SK-N-SH treated with all-trans-retinoic acid at 6 μM for 48 hours (cell line): ENCODE measurements around the gene COG1.

Experiments used
- ARNTL ChIP-seq: fragments of 450-650 bp; formaldehyde crosslinking; IDR thresholded peaks from 2 replicates; pipeline ENCODE4 v1.5.0; 2020; ENCODE audit warnings: low read depth, mild to moderate bottlenecking, moderate library complexity, borderline replicate concordance
- CREB5 ChIP-seq: fragments of 250-450 bp; sonication (Bioruptor Pico); IDR thresholded peaks from 2 replicates; pipeline ENCODE4 v1.5.1; 2020; ENCODE audit warnings: low read depth, mild to moderate bottlenecking, moderate library complexity
- CSRNP3 ChIP-seq: fragments of 250-450 bp; sonication (Bioruptor Pico); IDR thresholded peaks from 2 replicates; pipeline ENCODE4 v1.5.1; 2021; ENCODE audit warnings: mild to moderate bottlenecking, moderate library complexity
- GLIS3 ChIP-seq: fragments of 250-450 bp; sonication (Bioruptor Pico); IDR thresholded peaks from 2 replicates; pipeline ENCODE4 v1.5.0; 2020; ENCODE audit warnings: mild to moderate bottlenecking, moderate library complexity
- TSHZ2 ChIP-seq: fragments of 250-450 bp; sonication (Bioruptor Pico); IDR thresholded peaks from 2 replicates; pipeline ENCODE4 v1.5.0; 2020; ENCODE audit warnings: mild to moderate bottlenecking, moderate library complexity
- ZC3H10 ChIP-seq: fragments of 250-450 bp; sonication (Bioruptor Pico); IDR thresholded peaks from 2 replicates; pipeline ENCODE4 v1.5.1; 2021; ENCODE audit warnings: mild to moderate bottlenecking, moderate library complexity
- ZFP3 ChIP-seq: fragments of 250-450 bp; sonication (Bioruptor Pico); IDR thresholded peaks from 2 replicates; pipeline ENCODE4 v1.5.0; 2020; ENCODE audit warnings: mild to moderate bottlenecking, moderate library complexity
- ZNF565 ChIP-seq: fragments of 450-650 bp; formaldehyde crosslinking; conservative IDR thresholded peaks from 2 replicates; pipeline ENCODE4 v1.5.0; 2020; ENCODE audit warnings: low read depth, mild to moderate bottlenecking, moderate library complexity
- ZNF70 ChIP-seq: fragments of 450-650 bp; formaldehyde crosslinking; IDR thresholded peaks from 2 replicates; pipeline ENCODE4 v1.5.0; 2020; ENCODE audit warnings: mild to moderate bottlenecking, moderate library complexity
- TF ChIP-seq, protein P1 (sequence below): fragments of 250-450 bp; sonication (Bioruptor Pico); IDR thresholded peaks from 2 replicates; pipeline ENCODE4 v1.8.0; 2020; ENCODE audit warnings: mild to moderate bottlenecking, moderate library complexity, borderline replicate concordance

DNA sequence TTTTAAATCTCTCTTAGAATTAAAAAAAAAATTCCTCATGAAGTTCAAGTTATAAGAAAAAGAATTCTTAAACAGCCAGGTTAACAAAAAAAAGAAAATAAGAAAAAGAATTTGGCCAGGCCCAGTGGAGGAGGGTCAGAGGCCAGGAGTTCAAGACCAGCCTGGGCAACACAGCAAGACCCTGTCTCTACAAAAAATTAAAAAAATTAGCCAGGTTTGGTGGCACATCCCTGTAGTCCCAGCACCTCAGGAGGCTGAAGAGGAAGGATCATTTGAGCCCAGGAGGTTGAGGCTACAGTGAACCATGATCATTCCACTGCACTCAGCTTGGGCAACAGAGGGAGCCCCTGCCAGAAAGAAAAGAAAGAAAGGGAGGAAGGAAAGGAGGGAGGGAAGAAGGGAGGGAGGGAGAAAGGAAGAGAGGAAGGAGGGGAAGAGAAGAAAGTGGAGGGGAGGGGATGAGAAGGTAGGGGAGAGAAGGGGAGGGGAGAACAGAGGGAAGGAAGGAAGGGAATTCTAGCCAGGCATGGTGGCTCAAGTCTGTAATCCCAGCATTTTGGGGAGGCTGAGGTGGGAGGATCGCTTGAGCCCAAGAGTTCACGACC, 30.9 kb downstream of the COG1 start:
- TF ChIP-seq GLIS3 (CRISPR knock-in tag) (no peak), CREB5 (CRISPR knock-in tag) (no peak), TSHZ2 (CRISPR knock-in tag) (no peak), ZNF565 (CRISPR knock-in tag) (no peak), CSRNP3 (CRISPR knock-in tag) (no peak), ARNTL (CRISPR knock-in tag) (no peak), ZFP3 (CRISPR knock-in tag) (no peak), ZNF70 (no peak), ZC3H10 (CRISPR knock-in tag) (no peak)
- TF ChIP-seq, protein P1, sequence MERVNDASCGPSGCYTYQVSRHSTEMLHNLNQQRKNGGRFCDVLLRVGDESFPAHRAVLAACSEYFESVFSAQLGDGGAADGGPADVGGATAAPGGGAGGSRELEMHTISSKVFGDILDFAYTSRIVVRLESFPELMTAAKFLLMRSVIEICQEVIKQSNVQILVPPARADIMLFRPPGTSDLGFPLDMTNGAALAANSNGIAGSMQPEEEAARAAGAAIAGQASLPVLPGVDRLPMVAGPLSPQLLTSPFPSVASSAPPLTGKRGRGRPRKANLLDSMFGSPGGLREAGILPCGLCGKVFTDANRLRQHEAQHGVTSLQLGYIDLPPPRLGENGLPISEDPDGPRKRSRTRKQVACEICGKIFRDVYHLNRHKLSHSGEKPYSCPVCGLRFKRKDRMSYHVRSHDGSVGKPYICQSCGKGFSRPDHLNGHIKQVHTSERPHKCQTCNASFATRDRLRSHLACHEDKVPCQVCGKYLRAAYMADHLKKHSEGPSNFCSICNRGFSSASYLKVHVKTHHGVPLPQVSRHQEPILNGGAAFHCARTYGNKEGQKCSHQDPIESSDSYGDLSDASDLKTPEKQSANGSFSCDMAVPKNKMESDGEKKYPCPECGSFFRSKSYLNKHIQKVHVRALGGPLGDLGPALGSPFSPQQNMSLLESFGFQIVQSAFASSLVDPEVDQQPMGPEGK (CRISPR knock-in tag) = no peak
